Measurements from ENCODE around the gene THEM4. TPM values are rescaled to one million over a fixed set of nuclear protein-coding genes. Genes with fewer than 3 reads are reported as not detected.

Gene THEM4
- total and polyA plus RNA-seq, 2 of the 8 experiments (the other 6 are each of a cell fraction or from before 2014, with no cell fraction given) = 9.9 to 11.2 TPM

GRCh38 chr1:151837197-151837596 lies 72.1 kb downstream of the THEM4 start:
- H3K9me3 ChIP-seq (ENCODE audit: insufficient read depth in 2 of 2, low read depth in 1 of 2, low read length in 1 of 2) = no peaks in the 10 kb centered on the region
- H2BK5ac ChIP-seq (ENCODE audit: low read depth, low read length) = 0 out of 2 replicates have a peak overlapping the region, but pooled peaks have one; percentile 30
- no peak overlapping the region for H4K5ac ChIP-seq (ENCODE audit: insufficient read length, low read depth, low read length)
- H3K14ac ChIP-seq (ENCODE audit: insufficient read length) = no peak overlapping the region
- no peak overlapping the region for H3K9ac ChIP-seq (replicated peaks in 1 of 4; ENCODE audit: extremely low read depth in 1 of 4, low read depth in 3 of 4, low read length in 3 of 4)
- no peak overlapping the region for H2AFZ ChIP-seq (ENCODE audit: low read length)
- peak overlapping the region in 1 of 4 experiments; percentile 69; a peak in 1 of 8 replicates for H3K4me3 ChIP-seq (ENCODE audit: extremely low read depth in 1 of 4, insufficient read depth in 2 of 4, low read depth in 3 of 4, low read length in 4 of 4)
- no peak overlapping the region for H3K27ac ChIP-seq (ENCODE audit: low read depth, low read length)
- H3K27me3 ChIP-seq (replicated peaks in 1 of 4; ENCODE audit: control insufficient read depth in 3 of 4, extremely low read depth in 1 of 4, insufficient read depth in 3 of 4, low read length in 3 of 4) = peaks cover 10 to 24% (median 21%) of the 10 kb centered on the region in 4 experiments
- H2AK5ac ChIP-seq (ENCODE audit: low read depth, low read length) = peak overlapping the region; percentile 29; the same call in 1 of the 2 replicates
- H3K79me1 ChIP-seq (ENCODE audit: low read depth, low read length) = no peaks in the 10 kb centered on the region
- peaks cover 23% of the 10 kb centered on the region for H3K23me2 ChIP-seq (ENCODE audit: low read depth, low read length)
- no peaks in the 10 kb centered on the region for H3K36me3 ChIP-seq (ENCODE audit: control insufficient read depth in 2 of 4, insufficient read depth in 4 of 4, low read length in 3 of 4)
- H4K8ac ChIP-seq (ENCODE audit: extremely low read depth, insufficient read depth, low read length) = no peak overlapping the region
- peaks cover 4 to 17% (median 9%) of the 10 kb centered on the region in 4 experiments for H3K4me1 ChIP-seq (replicated peaks in 1 of 4; ENCODE audit: control insufficient read depth in 3 of 4, insufficient read depth in 4 of 4, low read length in 3 of 4)
- CTCF ChIA-PET (ENCODE audit: partially characterized antibody) = interaction anchor here (0.6 to 3.7 kb wide), 38 partner anchors 9 to 315 kb away, joined by 3 to 26 read pairs (median 4); partner anchors contain the start of gene CELF3
- POLR2A ChIA-PET (ENCODE audit: partially characterized antibody) = interaction anchor here (0.6 to 1.2 kb wide), 4 partner anchors 12 to 123 kb away, joined by 3 to 5 read pairs (median 4); partner anchors contain the start of genes MRPL9 and TDRKH
- no peaks in the 10 kb centered on the region for H3K79me2 ChIP-seq (ENCODE audit: control insufficient read depth in 1 of 2, insufficient read depth in 2 of 2, low read length in 2 of 2)
- no peak for DNase-seq (ENCODE audit: low read depth in 1 of 2, low spot score in 2 of 2)
- no peak overlapping the region for H3K18ac ChIP-seq (ENCODE audit: extremely low read depth, low read length)
- H3K4ac ChIP-seq (replicated peaks; ENCODE audit: insufficient read length, low read depth, low read length) = no peak overlapping the region
- H2BK20ac ChIP-seq (ENCODE audit: low read length) = no peak overlapping the region
- no peak for TF ChIP-seq KDM4A (IDR thresholded peaks at IDR 0.05; ENCODE audit: low read depth, low read length, severe bottlenecking)
- TF ChIP-seq SRF (IDR thresholded peaks at IDR 0.05; ENCODE audit: low read depth, low read length) = no peak
- TF ChIP-seq RFX5 (IDR thresholded peaks at IDR 0.05; ENCODE audit: borderline replicate concordance, low read depth, low read length) = no peak
- TF ChIP-seq CEBPB (IDR thresholded peaks at IDR 0.05; ENCODE audit: low read depth, low read length) = no peak
- no peak for TF ChIP-seq CHD2 (IDR thresholded peaks at IDR 0.05; ENCODE audit: low read length)
- no peaks in the 10 kb centered on the region for H4K20me1 ChIP-seq (replicated peaks in 1 of 2; ENCODE audit: control insufficient read depth in 1 of 2, insufficient read depth in 2 of 2, low read length in 2 of 2)
- FAIRE-seq = no peak
- H4K91ac ChIP-seq (replicated peaks; ENCODE audit: insufficient read length, low read length) = no peak overlapping the region
- H3K23ac ChIP-seq (ENCODE audit: insufficient read length) = no peak overlapping the region
- H3K4me2 ChIP-seq (ENCODE audit: insufficient read depth in 1 of 2, low read depth in 2 of 2, low read length in 2 of 2) = peak overlapping the region in 1 of 2 experiments; percentile 77; a peak in 2 of 4 replicates
- no peak overlapping the region for H2BK120ac ChIP-seq (replicated peaks; ENCODE audit: low read depth, low read length)
- 79% methylated on average over 3 of the region's 3 CpGs; no CpG with 5 or more reads in 1 of the 2 experiments for WGBS, 2 experiments (ENCODE audit: extremely low coverage in 1 of 2, insufficient coverage in 1 of 2, insufficient read length in 1 of 2, insufficient replicate concordance in 2 of 2, low coverage in 1 of 2, low lambda C conversion rate in 2 of 2, missing lambda C conversion rate in 1 of 2)
- peak overlapping the region; percentile 85 for H2BK12ac ChIP-seq (ENCODE audit: low read depth, low read length)
- H3K56ac ChIP-seq (replicated peaks; ENCODE audit: insufficient read length, low read depth, low read length) = no peak overlapping the region
- H2BK15ac ChIP-seq (ENCODE audit: low read length) = 0 out of 2 replicates have a peak overlapping the region, but pooled peaks have one; percentile 29
